ENCODE measurements around the gene C5.

Gene C5

GRCh38 chr9:120946259-120946658 is 103.8 kb downstream of the C5 start:
- DNase-seq (ENCODE audit: low read depth in 1 of 2, low spot score in 1 of 2) = no peak
- TF ChIP-seq CTCF (IDR thresholded peaks at IDR 0.05; ENCODE audit: insufficient read depth, low read length) = no peak
- no peak for TF ChIP-seq POLR2AphosphoS5 (IDR thresholded peaks at IDR 0.05; ENCODE audit: low read depth)
- TF ChIP-seq SPI1 (IDR thresholded peaks at IDR 0.05; ENCODE audit: borderline replicate concordance, low read depth) = no peak
- TF ChIP-seq REST (IDR thresholded peaks at IDR 0.05; ENCODE audit: insufficient replicate concordance, low read depth) = no peak
- no peak for TF ChIP-seq GABPA (IDR thresholded peaks at IDR 0.05; ENCODE audit: low read depth)
- H3K4me3 ChIP-seq (replicated peaks; ENCODE audit: insufficient read depth, low read length) = no peak overlapping the region

GRCh38 chr9:120944948-120945347 is 105.1 kb downstream of the C5 start:
- H3K27me3 ChIP-seq (ENCODE audit: insufficient read depth, poor library complexity, severe bottlenecking) = no peaks in the 10 kb centered on the region
- H3K27ac ChIP-seq (replicated peaks) = no peak overlapping the region
- no peak for TF ChIP-seq POLR2AphosphoS5 (IDR thresholded peaks at IDR 0.05; ENCODE audit: low read depth)
- TF ChIP-seq GABPA (IDR thresholded peaks at IDR 0.05; ENCODE audit: low read depth) = no peak
- TF ChIP-seq CTCF (IDR thresholded peaks at IDR 0.05; ENCODE audit: insufficient read depth, low read length) = no peak
- no peak for TF ChIP-seq SPI1 (IDR thresholded peaks at IDR 0.05; ENCODE audit: borderline replicate concordance, low read depth)
- no peak for TF ChIP-seq REST (IDR thresholded peaks at IDR 0.05; ENCODE audit: insufficient replicate concordance, low read depth)
- no peak overlapping the region for H3K4me3 ChIP-seq (replicated peaks; ENCODE audit: insufficient read depth, low read length)
- DNase-seq (ENCODE audit: low read depth in 1 of 2, low spot score in 1 of 2) = no peak

More at GRCh38 chr9:120946259-120946658, 103.8 kb downstream of the C5 start:
- Histone ChIP-seq H3K27ac (replicated peaks) (no peak overlapping the region), H3K27me3 (ENCODE audit: insufficient read depth, poor library complexity, severe bottlenecking) (no peaks in the 10 kb centered on the region)

- Histone ChIP-seq H3K4me3 (replicated peaks; ENCODE audit: insufficient read depth, low read length) (no peak overlapping the region), H3K27me3 (ENCODE audit: insufficient read depth, poor library complexity, severe bottlenecking) (no peaks in the 10 kb centered on the region), H3K27ac (replicated peaks) (no peak overlapping the region)
- DNase-seq (ENCODE audit: low read depth in 1 of 2, low spot score in 1 of 2) = peak; percentile 73 to 91
- TF ChIP-seq POLR2AphosphoS5 (IDR thresholded peaks at IDR 0.05; ENCODE audit: low read depth) (no peak), GABPA (IDR thresholded peaks at IDR 0.05; ENCODE audit: low read depth) (no peak), SPI1 (IDR thresholded peaks at IDR 0.05; ENCODE audit: borderline replicate concordance, low read depth) (peak; percentile 87)
Observed at GRCh38 chr9:120944434-120944843, 105.6 kb downstream of the C5 start.

- no peak for TF ChIP-seq POLR2AphosphoS5 (IDR thresholded peaks at IDR 0.05; ENCODE audit: low read depth)
- no peak for TF ChIP-seq REST (IDR thresholded peaks at IDR 0.05; ENCODE audit: insufficient replicate concordance, low read depth)
- TF ChIP-seq CTCF (IDR thresholded peaks at IDR 0.05; ENCODE audit: insufficient read depth, low read length) = no peak
- no peak for DNase-seq (ENCODE audit: low read depth in 1 of 2, low spot score in 1 of 2)
- Histone ChIP-seq H3K27ac (replicated peaks) (no peak overlapping the region), H3K27me3 (ENCODE audit: insufficient read depth, poor library complexity, severe bottlenecking) (no peaks in the 10 kb centered on the region), H3K4me3 (replicated peaks; ENCODE audit: insufficient read depth, low read length) (no peak overlapping the region)
Observed at GRCh38 chr9:120942186-120943001, 107.7 kb downstream of the C5 start.
